Ovary (tissue), 3 donors: ENCODE results near the gene CCL27.

Experiments
- CTCF ChIP-seq, 3 donors: fragments of 450-650 bp in 2 of 3; fragments of 200-600 bp in 1 of 3; IDR thresholded peaks; one replicate each; pipeline versions ENCODE4 v1.5.1 to v1.8.0; 2016 to 2022; ENCODE audit warnings: antibody characterized with exemption in 3 of 3, mild to moderate bottlenecking in 1 of 3
- EP300 ChIP-seq: sonication (generic); formaldehyde crosslinking; IDR thresholded peaks from one replicate; pipeline ENCODE4 v1.6.1; 2017; ENCODE audit warnings: antibody characterized with exemption
- donor health status: DM: no; HTN: no; CAD: no.

GRCh38 chr9:34624475-34625185 lies 37.8 kb downstream of the CCL27 start:
- TF ChIP-seq CTCF (IDR thresholded peaks at IDR 0.05) (no peak), EP300 (no peak)
